Stimulated activated CD8-positive, alpha-beta memory T cell treated with anti-CD3 and anti-CD28 coated beads, Interleukin-4, amount 100 ng/mL, for 48 hours (primary cell): ENCODE data around the gene RBM10.
A peak's percentile ranks its signal among the peaks of the same experiment; 100 is the strongest.
"Not testable (repeated sequence)": the region's sequence is repeated elsewhere in the genome, so short reads cannot be mapped to it uniquely, and the experiment has no call there.

ENCODE experiments used
- DNase-seq: peaks from one replicate; pipeline ENCODE4 v3.0.0-alpha.2; 2020

RBM10 gene

GRCh38 chrX:47144626-47145394, at the start of gene RBM10, which contains the start of gene NDUFB11:
Gene RBM10 (plus strand): TSS chrX:47145221. CDS start chrX:47147482, 2,261 bp downstream.
Gene NDUFB11 (minus strand): TSS chrX:47144702. CDS start chrX:47144679, 23 bp downstream.
- peak; percentile 89 for DNase-seq

- no peak for DNase-seq
Measured at GRCh38 chrX:47097018-47097417, 48.0 kb upstream of the RBM10 start.

- no peak for DNase-seq
Measured at GRCh38 chrX:47098338-47099094, 46.5 kb upstream of the RBM10 start.

- no peak for DNase-seq
Measured at GRCh38 chrX:47101206-47101605, 43.8 kb upstream of the RBM10 start.

GRCh38 chrX:47110936-47111615, 33.9 kb upstream of the RBM10 start:
- DNase-seq = not testable (repeated sequence)

- no peak for DNase-seq
Measured at GRCh38 chrX:47112316-47112954, 32.6 kb upstream of the RBM10 start.

- DNase-seq = not testable (repeated sequence)
Measured at GRCh38 chrX:47116551-47117110, 28.4 kb upstream of the RBM10 start.

- not testable (repeated sequence) for DNase-seq
Measured at GRCh38 chrX:47124466-47124865, 20.6 kb upstream of the RBM10 start.

GRCh38 chrX:47129157-47129898, 15.7 kb upstream of the RBM10 start:
- DNase-seq = peak; percentile 90

- no peak for DNase-seq
Measured at GRCh38 chrX:47129899-47130358, 15.1 kb upstream of the RBM10 start.

- no peak for DNase-seq
Measured at GRCh38 chrX:47133493-47133892, 11.5 kb upstream of the RBM10 start.

GRCh38 chrX:47135650-47136049, 9.4 kb upstream of the RBM10 start:
- DNase-seq = not testable (repeated sequence)

GRCh38 chrX:47138171-47138570, 6.8 kb upstream of the RBM10 start:
- no peak for DNase-seq

- peak; percentile 40 for DNase-seq
Measured at GRCh38 chrX:47143894-47144625, 961 bp upstream of the RBM10 start.

GRCh38 chrX:47145395-47146120, 537 bp downstream of the RBM10 start:
- no peak for DNase-seq

GRCh38 chrX:47146121-47146935, 1.3 kb downstream of the RBM10 start:
- no peak for DNase-seq

GRCh38 chrX:47146936-47147859, 2.2 kb downstream of the RBM10 start:
- DNase-seq = no peak

GRCh38 chrX:47148946-47149345, 3.9 kb downstream of the RBM10 start:
- DNase-seq = peak; percentile 31
